GM12878 (cell line): ENCODE results near the gene TMPRSS2. TPM values are rescaled to one million over a fixed set of nuclear protein-coding genes. Genes with fewer than 3 reads are reported as not detected.

Experiments used
- ATAC-seq: fragments of 200-7000 bp; cut with Tn5 transposase; 3 replicates; pipeline ENCODE4 v1.9.1; 2020; ENCODE audit warnings: mild to moderate bottlenecking, moderate library complexity
- BruUV-seq: library from RNA; stranded (reverse); fragments of 400-500 nt; replicated peaks from 2 replicates; lab custom pipeline; 2021; lab: Mats Ljungman, UMichigan
- CTCF ChIA-PET: fragments of 300-600 bp; sonication (Branson Sonifier 250); formaldehyde crosslinking; extraction: SDS; loops from one replicate; lab custom pipeline; 2021; ENCODE audit warnings: inconsistent platforms; lab: Yijun Ruan, JAX
- POLR2A ChIA-PET: fragments of 350-600 bp; formaldehyde crosslinking; extraction: SDS; loops from one replicate; lab custom pipeline; 2021; ENCODE audit warnings: inconsistent platforms; lab: Charles Lee
- RAD21 ChIA-PET: fragments of 300-600 bp; sonication (Branson Sonifier 250); formaldehyde crosslinking; loops from one replicate; lab custom pipeline; 2023; ENCODE audit warnings: antibody characterized with exemption; ENCODE audit not compliant: unreplicated experiment; lab: Charles Lee
- SMC1A ChIA-PET: fragments of 300-600 bp; sonication (Branson Sonifier 250); formaldehyde crosslinking; loops from one replicate; lab custom pipeline; 2023; ENCODE audit not compliant: unreplicated experiment, uncharacterized antibody; lab: Charles Lee
- DNase-seq: peaks from one replicate; pipeline ENCODE4 v3.0.0-alpha.2; 2011; ENCODE audit warnings: low read depth, low spot score
- FAIRE-seq: peaks from 3 replicates; lab custom pipeline; 2011; peaks lifted over from hg19 to GRCh38; lab: Jason Lieb, UNC
- H2AFZ ChIP-seq: 2 replicates; pipeline ENCODE4 v1.6.0; 2011; ENCODE audit warnings: low read depth, low read length, control low read depth; ENCODE audit not compliant: control insufficient read depth
- H3K27ac ChIP-seq: 2 replicates; pipeline ENCODE4 v1.5.1; 2011; ENCODE audit warnings: control low read depth; ENCODE audit not compliant: control insufficient read depth, insufficient read depth
- H3K27me3 ChIP-seq, 2 experiments: replicated peaks in 1 of 2; 2 replicates each; pipeline versions ENCODE4 v1.6.0 to v1.6.1; 2011; ENCODE audit warnings: low read length in 1 of 2; ENCODE audit not compliant: control insufficient read depth in 2 of 2, insufficient read depth in 2 of 2
- H3K36me3 ChIP-seq, 2 experiments: 2 replicates each; pipeline ENCODE4 v1.5.1; 2011; ENCODE audit warnings: low read length in 1 of 2; ENCODE audit not compliant: control insufficient read depth in 2 of 2, insufficient read depth in 2 of 2
- H3K4me1 ChIP-seq: 2 replicates; pipeline ENCODE4 v1.6.1; 2011; ENCODE audit warnings: mild to moderate bottlenecking, low read length, moderate library complexity, mixed read lengths; ENCODE audit not compliant: control insufficient read depth, insufficient read depth
- H3K4me2 ChIP-seq: 2 replicates; pipeline ENCODE4 v1.6.0; 2011; ENCODE audit warnings: control low read depth; ENCODE audit not compliant: control insufficient read depth, insufficient read depth
- H3K4me3 ChIP-seq: fragments of 200-600 bp; sonication (generic); 2 replicates; pipeline ENCODE4 v1.5.1; 2016
- H3K79me2 ChIP-seq: 2 replicates; pipeline ENCODE4 v1.6.0; 2011; ENCODE audit warnings: low read length; ENCODE audit not compliant: control insufficient read depth, insufficient read depth
- H3K9ac ChIP-seq: 2 replicates; pipeline ENCODE4 v1.8.0; 2011; ENCODE audit warnings: low read length, control low read depth, mixed read lengths; ENCODE audit not compliant: control insufficient read depth, insufficient read depth
- H3K9me3 ChIP-seq: replicated peaks from 3 replicates; pipeline ENCODE4 v1.5.1; 2011; ENCODE audit warnings: mild to moderate bottlenecking, low read length; ENCODE audit not compliant: control insufficient read depth, insufficient read depth
- H4K20me1 ChIP-seq: 2 replicates; pipeline ENCODE4 v1.6.0; 2011; ENCODE audit not compliant: control insufficient read depth, insufficient read depth
- BCL11A ChIP-seq: IDR thresholded peaks from 2 replicates; pipeline ENCODE4 v1.6.1; 2011; ENCODE audit warnings: low read depth, low read length
- CBX3 ChIP-seq: fragments of 200-600 bp; sonication (generic); IDR thresholded peaks from 2 replicates; pipeline ENCODE4 v1.6.1; 2016; ENCODE audit warnings: low read depth, borderline replicate concordance
- LARP7 ChIP-seq: fragments of 450-650 bp; IDR thresholded peaks from 2 replicates; pipeline ENCODE4 v1.6.1; 2017; ENCODE audit warnings: mild to moderate bottlenecking
- RUNX3 ChIP-seq: IDR thresholded peaks from 2 replicates; pipeline ENCODE4 v1.6.1; 2012; ENCODE audit warnings: low read length, inconsistent platforms
- TCF12 ChIP-seq: IDR thresholded peaks from 2 replicates; pipeline ENCODE4 v1.6.1; 2011; ENCODE audit warnings: low read depth, mild to moderate bottlenecking, low read length
- ZBED1 ChIP-seq: IDR thresholded peaks from 2 replicates; pipeline ENCODE4 v1.6.1; 2016; ENCODE audit warnings: borderline replicate concordance
- ZNF217 ChIP-seq: fragments of 450-650 bp; IDR thresholded peaks from 2 replicates; pipeline ENCODE4 v1.6.1; 2017; ENCODE audit warnings: antibody characterized with exemption, mild to moderate bottlenecking
- WGBS: methylation state at CpG from one replicate; pipeline ENCODE4 v1.1.6; 2016; ENCODE audit warnings: low lambda C conversion rate; ENCODE audit not compliant: insufficient replicate concordance, insufficient coverage; ENCODE audit errors: missing lambda C conversion rate; 5-methylcytosine and 5-hydroxymethylcytosine counted together
- in situ Hi-C: fragments of 300-500 bp; cut with MboI; formaldehyde crosslinking; loops from 9 replicates; pipeline ENCODE4 v1.14.3; 2018; ENCODE audit warnings: mixed read lengths
- intact Hi-C: fragments of 100-400 bp; cut with micrococcal nuclease; formaldehyde crosslinking; loops from one replicate; pipeline ENCODE4 v1.14.2; 2022; ENCODE audit not compliant: unreplicated experiment
- polyA plus RNA-seq, 11 experiments: library from polyadenylated mRNA; depleted of rRNA in 4 of 11; unstranded in 6 of 11; stranded (reverse) in 5 of 11; fragments of >200 nt; fragmentation: Nextera tagmentation in 4 of 11; fragmentation: Illumina TruSeq in 1 of 11; extraction: Ambion mirVana in 4 of 11; extraction: Trizol in 1 of 11; gene quantifications; 1 replicate in 1 of 11; 2 replicates in 10 of 11; pipeline versions ENCODE4 v1.2.1 to v1.2.3, GENCODE V29; 2011 to 2016; ENCODE audit warnings: inconsistent platforms in 2 of 11, missing spikeins in 2 of 11, low read depth in 1 of 11
- total RNA-seq, 4 experiments: library from RNA; depleted of rRNA in 3 of 4; stranded (reverse); fragments of >200 nt in 3 of 4; fragmentation: Illumina TruSeq in 1 of 4; extraction: Trizol in 1 of 4; gene quantifications; 2 replicates each; pipeline versions ENCODE4 v1.2.1 to v1.2.3, GENCODE V29; 2013 to 2021
- TF ChIP-seq, protein P1 (sequence below): fragments of 450-650 bp; IDR thresholded peaks from 2 replicates; pipeline ENCODE4 v1.6.1; 2016; ENCODE audit warnings: mild to moderate bottlenecking, moderate library complexity, borderline replicate concordance
- TF ChIP-seq, protein P2 (sequence below): fragments of 450-650 bp; IDR thresholded peaks from 2 replicates; pipeline ENCODE4 v1.6.1; 2014; ENCODE audit warnings: mild to moderate bottlenecking
- TF ChIP-seq, protein P3 (sequence below): fragments of 450-650 bp; IDR thresholded peaks from 2 replicates; pipeline ENCODE4 v1.6.1; 2017; ENCODE audit warnings: mild to moderate bottlenecking, low read depth, inconsistent platforms; ENCODE audit not compliant: poor library complexity, severe bottlenecking

Gene TMPRSS2
- total and polyA plus RNA-seq, 10 of the 15 experiments (the other 5 are each of a cell fraction or from before 2014, with no cell fraction given) = 0.19 to 0.26 TPM; not detected in 8

DNA sequence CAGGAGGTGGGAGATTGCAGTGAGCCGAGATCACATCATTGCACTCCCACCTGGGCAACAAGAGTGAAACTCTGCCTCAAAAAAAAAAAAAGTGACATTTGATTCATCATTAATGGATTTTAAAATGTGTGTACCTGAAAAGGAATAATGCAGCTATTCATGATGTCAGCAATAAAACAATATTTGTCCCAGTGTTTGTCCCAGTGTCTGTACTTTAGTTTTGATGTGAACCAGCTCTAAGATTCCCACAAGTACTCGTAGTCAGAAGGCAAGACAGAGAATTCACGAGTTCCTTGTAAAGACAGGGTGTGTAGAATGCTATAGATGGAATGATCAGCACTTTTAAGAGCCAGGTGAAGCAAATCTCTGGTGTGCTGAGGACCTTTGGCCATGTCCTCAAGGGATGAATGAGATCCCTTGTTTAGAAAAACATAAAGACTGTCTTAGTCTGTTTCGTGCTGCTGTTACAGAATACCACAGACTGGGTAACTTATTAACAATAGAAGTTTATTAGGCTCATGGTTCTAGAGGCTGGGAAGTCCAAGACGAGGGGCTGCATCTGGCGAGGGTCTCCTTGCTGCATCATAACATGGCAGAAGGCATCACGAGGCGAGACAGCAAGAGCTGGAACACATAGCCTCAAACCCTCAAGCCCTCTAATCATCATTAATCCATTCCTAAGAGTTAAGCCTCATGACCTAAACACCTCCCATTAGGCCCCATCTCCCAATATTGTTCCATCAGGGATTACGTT lies 12.0 kb upstream of the TMPRSS2 start:
- ChIA-PET POLR2A (no interaction called here), CTCF (no interaction called here), SMC1A (interaction anchor here (1.4 kb wide), 1 partner anchor 237 kb away, joined by 3 read pairs; no protein-coding TSS in a partner anchor), RAD21 (interaction anchor here (1.2 kb wide), 1 partner anchor 108 kb away, joined by 3 read pairs; no protein-coding TSS in a partner anchor)
- no TSS peak for BruUV-seq
- H3K9me3 ChIP-seq = no peaks in the 10 kb centered on the region
- no peak overlapping the region for H3K9ac ChIP-seq
- TF ChIP-seq RUNX3 (no peak), ZNF217 (no peak), LARP7 (no peak)
- no peaks in the 10 kb centered on the region for H3K27me3 ChIP-seq
- no peak overlapping the region for H2AFZ ChIP-seq
- intact Hi-C loops (no loop called here), in situ Hi-C loops (no loop called here)
- ATAC-seq (no peak), DNase-seq (no peak), FAIRE-seq (no peak)
- WGBS = 21% methylated on average over 9 of the region's 9 CpGs
- no peaks in the 10 kb centered on the region for H4K20me1 ChIP-seq
- H3K4me3 ChIP-seq = no peak overlapping the region
- no peak overlapping the region for H3K27ac ChIP-seq
- no peaks in the 10 kb centered on the region for H3K79me2 ChIP-seq
- H3K36me3 ChIP-seq = no peaks in the 10 kb centered on the region
- H3K4me2 ChIP-seq = no peak overlapping the region
- H3K4me1 ChIP-seq = no peaks in the 10 kb centered on the region

DNA sequence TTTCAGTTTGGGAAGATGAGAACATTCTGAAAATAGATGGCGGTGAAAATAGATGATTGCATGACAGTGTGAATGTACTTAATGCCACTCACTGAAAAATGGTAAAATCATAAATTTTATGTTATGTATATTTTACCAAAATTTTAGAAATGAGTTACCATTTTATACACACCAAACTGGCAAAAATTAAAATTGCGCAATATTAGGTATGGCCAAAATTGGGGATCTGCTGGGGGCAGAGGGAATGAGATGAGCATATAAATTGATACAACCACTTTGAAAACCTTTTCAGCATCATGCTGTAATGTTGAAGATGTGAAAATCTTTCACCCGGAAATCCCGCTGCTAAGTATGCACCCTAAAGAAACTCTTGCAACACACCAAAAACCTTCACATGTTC lies 10.8 kb upstream of the TMPRSS2 start:
- Histone ChIP-seq H3K9ac (no peak overlapping the region), H3K27me3 (no peaks in the 10 kb centered on the region), H3K4me3 (no peak overlapping the region), H3K36me3 (no peaks in the 10 kb centered on the region), H3K4me2 (no peak overlapping the region), H4K20me1 (no peaks in the 10 kb centered on the region), H3K4me1 (no peaks in the 10 kb centered on the region), H3K9me3 (no peaks in the 10 kb centered on the region), H3K79me2 (no peaks in the 10 kb centered on the region), H2AFZ (no peak overlapping the region), H3K27ac (no peak overlapping the region)
- SMC1A ChIA-PET = no interaction called here
- intact Hi-C loops = no loop called here
- 65% methylated on average over 4 of the region's 4 CpGs for WGBS
- RAD21 ChIA-PET = no interaction called here
- TF ChIP-seq, protein P1, sequence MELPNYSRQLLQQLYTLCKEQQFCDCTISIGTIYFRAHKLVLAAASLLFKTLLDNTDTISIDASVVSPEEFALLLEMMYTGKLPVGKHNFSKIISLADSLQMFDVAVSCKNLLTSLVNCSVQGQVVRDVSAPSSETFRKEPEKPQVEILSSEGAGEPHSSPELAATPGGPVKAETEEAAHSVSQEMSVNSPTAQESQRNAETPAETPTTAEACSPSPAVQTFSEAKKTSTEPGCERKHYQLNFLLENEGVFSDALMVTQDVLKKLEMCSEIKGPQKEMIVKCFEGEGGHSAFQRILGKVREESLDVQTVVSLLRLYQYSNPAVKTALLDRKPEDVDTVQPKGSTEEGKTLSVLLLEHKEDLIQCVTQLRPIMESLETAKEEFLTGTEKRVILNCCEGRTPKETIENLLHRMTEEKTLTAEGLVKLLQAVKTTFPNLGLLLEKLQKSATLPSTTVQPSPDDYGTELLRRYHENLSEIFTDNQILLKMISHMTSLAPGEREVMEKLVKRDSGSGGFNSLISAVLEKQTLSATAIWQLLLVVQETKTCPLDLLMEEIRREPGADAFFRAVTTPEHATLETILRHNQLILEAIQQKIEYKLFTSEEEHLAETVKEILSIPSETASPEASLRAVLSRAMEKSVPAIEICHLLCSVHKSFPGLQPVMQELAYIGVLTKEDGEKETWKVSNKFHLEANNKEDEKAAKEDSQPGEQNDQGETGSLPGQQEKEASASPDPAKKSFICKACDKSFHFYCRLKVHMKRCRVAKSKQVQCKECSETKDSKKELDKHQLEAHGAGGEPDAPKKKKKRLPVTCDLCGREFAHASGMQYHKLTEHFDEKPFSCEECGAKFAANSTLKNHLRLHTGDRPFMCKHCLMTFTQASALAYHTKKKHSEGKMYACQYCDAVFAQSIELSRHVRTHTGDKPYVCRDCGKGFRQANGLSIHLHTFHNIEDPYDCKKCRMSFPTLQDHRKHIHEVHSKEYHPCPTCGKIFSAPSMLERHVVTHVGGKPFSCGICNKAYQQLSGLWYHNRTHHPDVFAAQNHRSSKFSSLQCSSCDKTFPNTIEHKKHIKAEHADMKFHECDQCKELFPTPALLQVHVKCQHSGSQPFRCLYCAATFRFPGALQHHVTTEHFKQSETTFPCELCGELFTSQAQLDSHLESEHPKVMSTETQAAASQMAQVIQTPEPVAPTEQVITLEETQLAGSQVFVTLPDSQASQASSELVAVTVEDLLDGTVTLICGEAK = no peak
- TF ChIP-seq BCL11A (no peak), CBX3 (no peak), TCF12 (no peak), ZBED1 (no peak)
- TF ChIP-seq, protein P2, sequence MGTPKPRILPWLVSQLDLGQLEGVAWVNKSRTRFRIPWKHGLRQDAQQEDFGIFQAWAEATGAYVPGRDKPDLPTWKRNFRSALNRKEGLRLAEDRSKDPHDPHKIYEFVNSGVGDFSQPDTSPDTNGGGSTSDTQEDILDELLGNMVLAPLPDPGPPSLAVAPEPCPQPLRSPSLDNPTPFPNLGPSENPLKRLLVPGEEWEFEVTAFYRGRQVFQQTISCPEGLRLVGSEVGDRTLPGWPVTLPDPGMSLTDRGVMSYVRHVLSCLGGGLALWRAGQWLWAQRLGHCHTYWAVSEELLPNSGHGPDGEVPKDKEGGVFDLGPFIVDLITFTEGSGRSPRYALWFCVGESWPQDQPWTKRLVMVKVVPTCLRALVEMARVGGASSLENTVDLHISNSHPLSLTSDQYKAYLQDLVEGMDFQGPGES = no peak
- TF ChIP-seq, protein P3, sequence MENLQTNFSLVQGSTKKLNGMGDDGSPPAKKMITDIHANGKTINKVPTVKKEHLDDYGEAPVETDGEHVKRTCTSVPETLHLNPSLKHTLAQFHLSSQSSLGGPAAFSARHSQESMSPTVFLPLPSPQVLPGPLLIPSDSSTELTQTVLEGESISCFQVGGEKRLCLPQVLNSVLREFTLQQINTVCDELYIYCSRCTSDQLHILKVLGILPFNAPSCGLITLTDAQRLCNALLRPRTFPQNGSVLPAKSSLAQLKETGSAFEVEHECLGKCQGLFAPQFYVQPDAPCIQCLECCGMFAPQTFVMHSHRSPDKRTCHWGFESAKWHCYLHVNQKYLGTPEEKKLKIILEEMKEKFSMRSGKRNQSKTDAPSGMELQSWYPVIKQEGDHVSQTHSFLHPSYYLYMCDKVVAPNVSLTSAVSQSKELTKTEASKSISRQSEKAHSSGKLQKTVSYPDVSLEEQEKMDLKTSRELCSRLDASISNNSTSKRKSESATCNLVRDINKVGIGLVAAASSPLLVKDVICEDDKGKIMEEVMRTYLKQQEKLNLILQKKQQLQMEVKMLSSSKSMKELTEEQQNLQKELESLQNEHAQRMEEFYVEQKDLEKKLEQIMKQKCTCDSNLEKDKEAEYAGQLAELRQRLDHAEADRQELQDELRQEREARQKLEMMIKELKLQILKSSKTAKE = no peak
- DNase-seq (no peak), ATAC-seq (no peak), FAIRE-seq (no peak)
- no TSS peak for BruUV-seq
- in situ Hi-C loops = no loop called here
- POLR2A ChIA-PET = no interaction called here
- CTCF ChIA-PET = no interaction called here
